Erythroblast (primary cell): Measurements from ENCODE around the gene ANP32A.
"Not testable (repeated sequence)": the region's sequence is repeated elsewhere in the genome, so short reads cannot be mapped to it uniquely, and the experiment has no call there.

Experiments
- DNase-seq, 2 experiments: peaks; one replicate each; lab custom pipeline; 2025; lab: John Stamatoyannopoulos, UW
- GATA1 ChIP-seq: IDR thresholded peaks from 2 replicates; pipeline ENCODE4 v1.6.1; 2011; ENCODE audit warnings: low read depth, mild to moderate bottlenecking, control low read depth, low read length, moderate library complexity
- POLR2A ChIP-seq: IDR thresholded peaks from 2 replicates; pipeline ENCODE4 v1.6.1; 2011; ENCODE audit warnings: mild to moderate bottlenecking, low read length

Gene ANP32A

GRCh38 chr15:68776477-68777270, 44.0 kb downstream of the ANP32A start:
- no peak for TF ChIP-seq POLR2A
- no peak for TF ChIP-seq GATA1
- peak in 1 of 2 experiments; percentile 20 for DNase-seq

GRCh38 chr15:68775671-68776476, 44.8 kb downstream of the ANP32A start:
- no peak for DNase-seq
- TF ChIP-seq POLR2A = no peak

GRCh38 chr15:68775236-68775577, 45.5 kb downstream of the ANP32A start:
- TF ChIP-seq GATA1 = no peak
- no peak for TF ChIP-seq POLR2A
- no peak for DNase-seq

GRCh38 chr15:68774521-68775235, 46.0 kb downstream of the ANP32A start:
- TF ChIP-seq POLR2A (no peak), GATA1 (no peak)
- no peak for DNase-seq

- no peak for DNase-seq
- no peak for TF ChIP-seq POLR2A
- TF ChIP-seq GATA1 = no peak
Observed at GRCh38 chr15:68774120-68774519, 46.6 kb downstream of the ANP32A start.

- no peak for DNase-seq
- TF ChIP-seq POLR2A (no peak), GATA1 (no peak)
Observed at GRCh38 chr15:68773036-68773435, 47.7 kb downstream of the ANP32A start.

GRCh38 chr15:68770216-68770615, 50.5 kb downstream of the ANP32A start:
- no peak for TF ChIP-seq POLR2A
- TF ChIP-seq GATA1 = no peak

GRCh38 chr15:68769702-68770101, 51.0 kb downstream of the ANP32A start:
- no peak for DNase-seq
- TF ChIP-seq GATA1 (no peak), POLR2A (no peak)

More at GRCh38 chr15:68770216-68770615, 50.5 kb downstream of the ANP32A start:
- DNase-seq = no peak

- DNase-seq = no peak
- TF ChIP-seq GATA1 (no peak), POLR2A (no peak)
Observed at GRCh38 chr15:68768321-68768720, 52.4 kb downstream of the ANP32A start.

- TF ChIP-seq POLR2A = no peak
- TF ChIP-seq GATA1 = no peak
- no peak for DNase-seq
Observed at GRCh38 chr15:68767833-68768232, 52.9 kb downstream of the ANP32A start.

GRCh38 chr15:68765602-68766368, 54.9 kb downstream of the ANP32A start:
- TF ChIP-seq POLR2A (no peak), GATA1 (no peak)
- DNase-seq = no peak

GRCh38 chr15:68764090-68764489, 56.6 kb downstream of the ANP32A start:
- TF ChIP-seq GATA1 = no peak
- no peak for TF ChIP-seq POLR2A
- DNase-seq = no peak

- DNase-seq = no peak
- TF ChIP-seq GATA1 = no peak
- TF ChIP-seq POLR2A = no peak
Observed at GRCh38 chr15:68763063-68763462, 57.6 kb downstream of the ANP32A start.

GRCh38 chr15:68759982-68760579, 60.6 kb downstream of the ANP32A start:
- not testable (repeated sequence) for DNase-seq
